IMR-90 (cell line): ENCODE data around the gene STAC2.

ENCODE experiments used
- BHLHE40 ChIP-seq: fragments of 150-350 bp; IDR thresholded peaks from 2 replicates; pipeline ENCODE4 v1.6.1; 2016; ENCODE audit warnings: mild to moderate bottlenecking, low read depth, low read length
- CEBPB ChIP-seq: IDR thresholded peaks from 2 replicates; pipeline ENCODE4 v1.6.1; 2012; ENCODE audit warnings: low read depth, low read length, improper control_type of control experiment
- CHD1 ChIP-seq: IDR thresholded peaks from 2 replicates; pipeline ENCODE4 v1.6.1; 2012; ENCODE audit warnings: low read depth, low read length, improper control_type of control experiment
- FOS ChIP-seq: fragments of 150-350 bp; IDR thresholded peaks from 2 replicates; pipeline ENCODE4 v1.6.1; 2016; ENCODE audit warnings: low read depth, low read length
- MAFK ChIP-seq: IDR thresholded peaks from 2 replicates; pipeline ENCODE4 v1.6.1; 2012; ENCODE audit warnings: low read depth, low read length, improper control_type of control experiment
- MXI1 ChIP-seq: IDR thresholded peaks from 2 replicates; pipeline ENCODE4 v1.6.1; 2012; ENCODE audit warnings: low read depth, mild to moderate bottlenecking, low read length, moderate library complexity, borderline replicate concordance
- POLR2A ChIP-seq: IDR thresholded peaks from 2 replicates; pipeline ENCODE4 v1.6.1; 2012; ENCODE audit warnings: mild to moderate bottlenecking, low read depth, low read length
- RAD21 ChIP-seq: IDR thresholded peaks from 2 replicates; pipeline ENCODE4 v1.6.1; 2012; ENCODE audit warnings: low read length, improper control_type of control experiment
- RFX5 ChIP-seq: IDR thresholded peaks from 2 replicates; pipeline ENCODE4 v1.8.0; 2012; ENCODE audit warnings: low read depth, mild to moderate bottlenecking, low read length, moderate library complexity
- TF ChIP-seq, protein P1 (sequence below): conservative IDR thresholded peaks from 2 replicates; pipeline ENCODE4 v1.5.1; 2012; ENCODE audit warnings: mild to moderate bottlenecking, low read depth, low read length, improper control_type of control experiment
- TF ChIP-seq, protein P2 (sequence below): fragments of 150-350 bp; IDR thresholded peaks from 2 replicates; pipeline ENCODE4 v1.6.1; 2017; ENCODE audit warnings: mild to moderate bottlenecking, antibody characterized with exemption, low read length, low read depth

- TF ChIP-seq POLR2A (no peak), RAD21 (peak; percentile 27; the same call in 1 of the 2 replicates), BHLHE40 (no peak), CEBPB (no peak), CHD1 (no peak), RFX5 (no peak), MXI1 (no peak), FOS (no peak), MAFK (no peak)
- TF ChIP-seq, protein P1, sequence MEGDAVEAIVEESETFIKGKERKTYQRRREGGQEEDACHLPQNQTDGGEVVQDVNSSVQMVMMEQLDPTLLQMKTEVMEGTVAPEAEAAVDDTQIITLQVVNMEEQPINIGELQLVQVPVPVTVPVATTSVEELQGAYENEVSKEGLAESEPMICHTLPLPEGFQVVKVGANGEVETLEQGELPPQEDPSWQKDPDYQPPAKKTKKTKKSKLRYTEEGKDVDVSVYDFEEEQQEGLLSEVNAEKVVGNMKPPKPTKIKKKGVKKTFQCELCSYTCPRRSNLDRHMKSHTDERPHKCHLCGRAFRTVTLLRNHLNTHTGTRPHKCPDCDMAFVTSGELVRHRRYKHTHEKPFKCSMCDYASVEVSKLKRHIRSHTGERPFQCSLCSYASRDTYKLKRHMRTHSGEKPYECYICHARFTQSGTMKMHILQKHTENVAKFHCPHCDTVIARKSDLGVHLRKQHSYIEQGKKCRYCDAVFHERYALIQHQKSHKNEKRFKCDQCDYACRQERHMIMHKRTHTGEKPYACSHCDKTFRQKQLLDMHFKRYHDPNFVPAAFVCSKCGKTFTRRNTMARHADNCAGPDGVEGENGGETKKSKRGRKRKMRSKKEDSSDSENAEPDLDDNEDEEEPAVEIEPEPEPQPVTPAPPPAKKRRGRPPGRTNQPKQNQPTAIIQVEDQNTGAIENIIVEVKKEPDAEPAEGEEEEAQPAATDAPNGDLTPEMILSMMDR: peak; percentile 44
- TF ChIP-seq, protein P2, sequence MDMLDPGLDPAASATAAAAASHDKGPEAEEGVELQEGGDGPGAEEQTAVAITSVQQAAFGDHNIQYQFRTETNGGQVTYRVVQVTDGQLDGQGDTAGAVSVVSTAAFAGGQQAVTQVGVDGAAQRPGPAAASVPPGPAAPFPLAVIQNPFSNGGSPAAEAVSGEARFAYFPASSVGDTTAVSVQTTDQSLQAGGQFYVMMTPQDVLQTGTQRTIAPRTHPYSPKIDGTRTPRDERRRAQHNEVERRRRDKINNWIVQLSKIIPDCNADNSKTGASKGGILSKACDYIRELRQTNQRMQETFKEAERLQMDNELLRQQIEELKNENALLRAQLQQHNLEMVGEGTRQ: no peak
These were observed 14.0 kb upstream of the STAC2 start for GRCh38 chr17:39239640-39240314.
